ENCODE data around the gene GSTM3.
"Not testable (repeated sequence)": the region's sequence is repeated elsewhere in the genome, so short reads cannot be mapped to it uniquely, and the experiment has no call there.

The GSTM3 gene

DNA sequence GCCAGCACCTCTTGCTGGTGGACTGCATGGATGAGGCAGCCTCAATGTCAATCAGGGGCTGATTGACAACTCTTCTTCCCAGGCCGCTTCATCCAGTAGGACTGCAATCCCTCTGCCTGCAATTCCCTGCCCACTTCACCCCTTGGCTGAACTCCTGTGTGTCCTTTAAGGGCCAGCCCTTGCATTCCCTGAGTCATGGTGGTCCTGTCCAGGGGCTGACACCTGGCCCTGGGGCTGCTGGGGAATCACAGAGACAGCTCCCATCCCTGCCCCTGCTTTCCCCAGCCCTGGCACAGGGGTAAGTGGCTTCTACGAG lies 27.5 kb upstream of the GSTM3 start:
- Histone ChIP-seq H3K4me1 (ENCODE audit: control insufficient read depth, low read length) (no peaks in the 10 kb centered on the region), H3K27ac (ENCODE audit: low read depth, low read length) (no peak overlapping the region), H3F3A (ENCODE audit: control insufficient read depth, insufficient read depth) (no peaks in the 10 kb centered on the region), H3K79me2 (ENCODE audit: control insufficient read depth, low read length) (no peaks in the 10 kb centered on the region), H3K9me3 (ENCODE audit: control insufficient read depth, insufficient read depth, low read length) (no peaks in the 10 kb centered on the region), H3K4me3 (ENCODE audit: low read length) (no peak overlapping the region), H3K36me3 (ENCODE audit: control insufficient read depth, low read length) (no peaks in the 10 kb centered on the region), H3K9me2 (replicated peaks; ENCODE audit: control insufficient read depth, low read length) (no peaks in the 10 kb centered on the region), H3K4me2 (ENCODE audit: low read length) (no peak overlapping the region), H3K27me3 (ENCODE audit: control insufficient read depth, low read length) (peaks cover 3% of the 10 kb centered on the region; the same call in 1 of the 2 replicates), H4K20me1 (ENCODE audit: control insufficient read depth, insufficient read depth, low read depth, low read length) (no peaks in the 10 kb centered on the region)
- TF ChIP-seq CTCF (IDR thresholded peaks at IDR 0.05; ENCODE audit: low read depth, low read length, poor library complexity, severe bottlenecking) (no peak), EZH2phosphoT487 (IDR thresholded peaks at IDR 0.05; ENCODE audit: borderline replicate concordance, low read length) (no peak)

DNA sequence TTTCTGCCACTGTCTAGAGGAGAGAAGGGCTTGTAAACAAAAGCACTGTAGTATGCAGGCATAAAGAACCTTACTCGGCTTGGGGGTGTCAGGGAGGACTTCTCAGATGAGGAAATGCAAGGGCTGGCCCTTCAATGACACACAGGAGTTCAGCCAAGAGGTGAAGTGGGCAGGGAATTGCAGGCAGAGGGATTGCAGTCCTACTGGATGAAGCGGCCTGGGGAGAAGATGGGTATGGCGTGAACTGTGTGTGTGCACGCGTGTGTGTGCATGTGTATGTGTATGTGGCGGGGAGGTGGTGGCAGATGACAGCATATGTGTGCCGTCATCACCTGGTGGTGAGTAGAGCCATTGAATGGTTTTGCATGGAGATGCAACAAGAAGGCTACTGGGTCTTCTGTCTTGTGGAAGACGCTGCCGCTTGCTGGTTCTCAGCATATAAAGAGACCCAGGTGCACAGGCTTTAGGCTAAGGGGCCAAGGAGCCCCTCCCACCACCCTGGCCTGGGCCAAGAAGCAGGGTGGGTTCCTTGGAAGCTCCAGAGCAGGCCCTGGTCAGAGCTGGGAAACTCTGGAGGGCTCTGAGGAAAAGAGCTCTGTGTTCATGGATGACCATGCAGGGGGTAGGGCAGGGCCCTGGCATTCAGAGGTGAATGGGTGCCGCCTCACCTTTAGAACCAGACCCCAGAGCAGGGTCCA lies 26.9 kb upstream of the GSTM3 start:
- Histone ChIP-seq H3K4me3 (ENCODE audit: low read length) (no peak overlapping the region), H3K9me3 (ENCODE audit: control insufficient read depth, insufficient read depth, low read length) (no peaks in the 10 kb centered on the region), H3K4me2 (ENCODE audit: low read length) (no peak overlapping the region), H3K9me2 (replicated peaks; ENCODE audit: control insufficient read depth, low read length) (no peaks in the 10 kb centered on the region), H3K36me3 (ENCODE audit: control insufficient read depth, low read length) (no peaks in the 10 kb centered on the region), H4K20me1 (ENCODE audit: control insufficient read depth, insufficient read depth, low read depth, low read length) (no peaks in the 10 kb centered on the region), H3K79me2 (ENCODE audit: control insufficient read depth, low read length) (no peaks in the 10 kb centered on the region), H3K4me1 (ENCODE audit: control insufficient read depth, low read length) (no peaks in the 10 kb centered on the region), H3K27ac (ENCODE audit: low read depth, low read length) (no peak overlapping the region), H3K27me3 (ENCODE audit: control insufficient read depth, low read length) (peaks cover 3% of the 10 kb centered on the region; the same call in 1 of the 2 replicates), H3F3A (ENCODE audit: control insufficient read depth, insufficient read depth) (no peaks in the 10 kb centered on the region)
- no peak for TF ChIP-seq CTCF (IDR thresholded peaks at IDR 0.05; ENCODE audit: low read depth, low read length, poor library complexity, severe bottlenecking)
- TF ChIP-seq EZH2phosphoT487 (IDR thresholded peaks at IDR 0.05; ENCODE audit: borderline replicate concordance, low read length): no peak

GRCh38 chr1:109766991-109767636 lies 26.3 kb upstream of the GSTM3 start:
- H3F3A ChIP-seq (ENCODE audit: control insufficient read depth, insufficient read depth); H3K4me2 ChIP-seq (ENCODE audit: low read length); H3K9me2 ChIP-seq (replicated peaks; ENCODE audit: control insufficient read depth, low read length); H3K36me3 ChIP-seq (ENCODE audit: control insufficient read depth, low read length); H3K4me1 ChIP-seq (ENCODE audit: control insufficient read depth, low read length); H3K4me3 ChIP-seq (ENCODE audit: low read length); H4K20me1 ChIP-seq (ENCODE audit: control insufficient read depth, insufficient read depth, low read depth, low read length); H3K27ac ChIP-seq (ENCODE audit: low read depth, low read length); H3K9me3 ChIP-seq (ENCODE audit: control insufficient read depth, insufficient read depth, low read length); H3K79me2 ChIP-seq (ENCODE audit: control insufficient read depth, low read length); H3K27me3 ChIP-seq (ENCODE audit: control insufficient read depth, low read length): not testable (repeated sequence)

- no peaks in the 10 kb centered on the region for H3K9me2 ChIP-seq (replicated peaks; ENCODE audit: control insufficient read depth, low read length)
- H4K20me1 ChIP-seq (ENCODE audit: control insufficient read depth, insufficient read depth, low read depth, low read length): no peaks in the 10 kb centered on the region
- no peaks in the 10 kb centered on the region for H3F3A ChIP-seq (ENCODE audit: control insufficient read depth, insufficient read depth)
- H3K4me3 ChIP-seq (ENCODE audit: low read length): no peak overlapping the region
- no peaks in the 10 kb centered on the region for H3K9me3 ChIP-seq (ENCODE audit: control insufficient read depth, insufficient read depth, low read length)
- no peaks in the 10 kb centered on the region for H3K27me3 ChIP-seq (ENCODE audit: control insufficient read depth, low read length)
- H3K36me3 ChIP-seq (ENCODE audit: control insufficient read depth, low read length): no peaks in the 10 kb centered on the region
- no peak overlapping the region for H3K27ac ChIP-seq (ENCODE audit: low read depth, low read length)
- H3K79me2 ChIP-seq (ENCODE audit: control insufficient read depth, low read length): no peaks in the 10 kb centered on the region
- H3K4me2 ChIP-seq (ENCODE audit: low read length): no peak overlapping the region
- TF ChIP-seq CTCF (IDR thresholded peaks at IDR 0.05; ENCODE audit: low read depth, low read length, poor library complexity, severe bottlenecking) (no peak), EZH2phosphoT487 (IDR thresholded peaks at IDR 0.05; ENCODE audit: borderline replicate concordance, low read length) (no peak)
- H3K4me1 ChIP-seq (ENCODE audit: control insufficient read depth, low read length): no peaks in the 10 kb centered on the region
Measured at GRCh38 chr1:109765896-109766615, 25.2 kb upstream of the GSTM3 start.

Measured in DOHH2 (cell line).